RCC 7860 (cell line): ENCODE results near the gene EPHA8.

Experiments used
- DNase-seq: peaks from one replicate; pipeline ENCODE4 v3.0.0-alpha.2; 2015; ENCODE audit warnings: low spot score
- FAIRE-seq: peaks from 2 replicates; lab custom pipeline; 2012; peaks lifted over from hg19 to GRCh38; lab: Jason Lieb, UNC

The EPHA8 gene

GRCh38 chr1:22563671-22564602, 648 bp downstream of the EPHA8 start:
- DNase-seq (no peak), FAIRE-seq (no peak)

- no peak for FAIRE-seq
- no peak for DNase-seq
Measured at GRCh38 chr1:22566161-22566560, 2.9 kb downstream of the EPHA8 start.

DNA sequence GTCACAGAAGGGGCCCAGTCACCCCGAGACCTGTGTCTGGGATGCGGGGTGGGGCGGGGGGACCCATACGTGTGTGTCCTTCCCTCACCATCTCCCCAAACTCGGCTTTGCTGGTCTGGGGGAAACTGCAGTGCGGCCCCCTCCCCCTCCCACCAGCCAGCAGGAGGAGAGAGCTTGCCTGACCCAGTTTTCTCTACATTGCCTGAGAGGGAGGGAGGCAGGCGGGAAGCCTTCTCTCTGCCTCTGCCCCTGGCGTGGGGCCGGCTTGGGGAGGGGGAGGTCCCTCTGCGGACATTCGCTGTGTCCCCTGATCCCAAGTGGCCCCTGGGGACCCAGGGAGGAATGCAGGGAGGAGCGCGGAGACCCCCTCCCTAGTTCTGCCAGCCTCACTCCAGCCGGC, 3.9 kb downstream of the EPHA8 start:
- DNase-seq: no peak
- no peak for FAIRE-seq

- DNase-seq (no peak), FAIRE-seq (no peak)
Measured at GRCh38 chr1:22567994-22568393, 4.7 kb downstream of the EPHA8 start.

- no peak for FAIRE-seq
- DNase-seq: no peak
Measured at GRCh38 chr1:22569269-22569668, 6.0 kb downstream of the EPHA8 start.

DNA sequence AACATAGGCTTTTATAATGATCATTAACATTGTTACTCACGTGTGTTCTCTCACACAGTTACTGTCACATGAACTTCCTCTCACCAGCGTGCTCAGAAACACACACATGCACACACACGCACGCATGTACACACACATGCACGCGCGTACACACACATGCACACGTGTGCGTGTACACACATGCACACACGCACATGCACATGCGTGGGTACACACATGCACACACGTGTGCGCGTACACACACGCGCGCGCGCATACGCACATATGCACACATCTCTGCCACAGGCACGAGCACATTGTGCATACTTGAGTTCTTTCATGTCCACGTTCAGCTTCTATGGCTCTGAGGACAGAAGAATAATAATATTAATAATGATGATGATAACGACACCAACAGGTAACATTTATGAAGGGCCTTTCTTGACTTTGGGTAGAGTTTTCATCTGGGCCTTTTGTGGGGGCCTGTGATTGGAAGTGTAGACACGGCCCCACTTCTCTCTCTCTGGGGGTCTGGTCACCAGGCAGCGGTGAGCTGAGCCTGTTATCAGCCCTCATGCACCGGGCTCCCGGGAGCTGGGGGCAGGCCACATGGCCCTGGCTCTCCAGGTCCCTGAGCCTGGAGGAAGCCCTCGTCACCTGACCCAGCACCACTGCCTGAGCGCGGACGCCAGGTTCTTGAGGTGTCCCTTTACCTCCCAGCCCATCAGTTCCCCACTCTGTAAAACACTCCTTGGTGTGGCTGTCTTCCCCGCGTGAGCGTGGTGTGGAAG, 7.0 kb downstream of the EPHA8 start:
- DNase-seq: no peak
- FAIRE-seq: no peak

DNA sequence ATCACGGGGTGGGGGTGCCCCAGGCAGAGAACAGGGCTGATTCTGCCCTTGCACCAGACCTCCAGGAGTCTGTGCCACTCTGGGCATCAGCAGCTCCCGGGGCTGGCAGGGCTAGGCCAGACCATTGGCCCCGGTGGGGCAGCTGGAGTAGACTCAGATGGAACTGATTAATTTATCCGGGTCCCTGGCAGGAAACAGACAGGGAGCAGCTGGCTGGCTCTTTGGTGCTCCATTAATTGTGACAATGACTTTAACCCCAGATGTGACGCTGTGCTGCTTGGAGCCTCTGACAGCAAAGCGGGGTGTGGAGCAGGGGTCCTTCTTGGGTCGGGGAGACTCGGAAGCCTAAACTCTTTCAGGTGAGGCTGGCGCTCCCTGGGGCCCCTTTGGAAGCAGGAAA, 9.5 kb downstream of the EPHA8 start:
- DNase-seq (no peak), FAIRE-seq (no peak)

GRCh38 chr1:22573237-22573636, 9.9 kb downstream of the EPHA8 start:
- no peak for DNase-seq
- FAIRE-seq: no peak

DNA sequence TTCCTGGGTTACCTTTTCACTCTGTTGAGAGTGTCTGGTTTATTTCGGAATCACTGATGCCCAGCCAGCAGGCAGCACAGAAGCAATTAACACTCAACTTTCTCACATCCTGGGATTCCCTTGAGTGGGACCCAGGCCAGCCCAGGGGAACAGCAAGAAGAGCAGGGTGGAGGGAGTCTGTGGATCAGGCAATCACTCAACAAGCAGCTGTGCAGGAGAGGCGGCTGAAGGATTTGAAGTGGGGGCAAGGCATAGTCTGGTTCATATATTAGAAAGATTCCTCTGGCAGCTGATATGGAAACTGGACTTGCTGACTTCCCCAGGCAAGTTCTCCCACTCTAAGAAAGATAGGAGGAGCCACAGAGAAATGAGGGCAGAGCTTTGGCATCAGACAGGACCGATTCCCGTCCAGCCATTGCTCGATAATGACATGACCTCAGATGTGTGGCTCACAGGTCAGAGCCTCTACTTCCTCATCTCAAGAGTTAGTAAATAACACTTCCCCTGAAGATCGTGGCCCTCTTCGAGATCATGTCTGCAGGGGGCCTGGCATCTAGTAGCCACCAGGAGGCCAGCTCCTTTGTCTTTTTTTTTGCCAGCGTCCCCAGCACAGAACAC, 12.4 kb downstream of the EPHA8 start:
- DNase-seq (no peak), FAIRE-seq (no peak)

GRCh38 chr1:22576150-22576544, 12.9 kb downstream of the EPHA8 start:
- FAIRE-seq: no peak
- no peak for DNase-seq

GRCh38 chr1:22576617-22577016, 13.3 kb downstream of the EPHA8 start:
- FAIRE-seq: no peak

GRCh38 chr1:22578732-22579361, 15.6 kb downstream of the EPHA8 start:
- no peak for FAIRE-seq
- DNase-seq: no peak

More at GRCh38 chr1:22576617-22577016, 13.3 kb downstream of the EPHA8 start:
- no peak for DNase-seq

DNA sequence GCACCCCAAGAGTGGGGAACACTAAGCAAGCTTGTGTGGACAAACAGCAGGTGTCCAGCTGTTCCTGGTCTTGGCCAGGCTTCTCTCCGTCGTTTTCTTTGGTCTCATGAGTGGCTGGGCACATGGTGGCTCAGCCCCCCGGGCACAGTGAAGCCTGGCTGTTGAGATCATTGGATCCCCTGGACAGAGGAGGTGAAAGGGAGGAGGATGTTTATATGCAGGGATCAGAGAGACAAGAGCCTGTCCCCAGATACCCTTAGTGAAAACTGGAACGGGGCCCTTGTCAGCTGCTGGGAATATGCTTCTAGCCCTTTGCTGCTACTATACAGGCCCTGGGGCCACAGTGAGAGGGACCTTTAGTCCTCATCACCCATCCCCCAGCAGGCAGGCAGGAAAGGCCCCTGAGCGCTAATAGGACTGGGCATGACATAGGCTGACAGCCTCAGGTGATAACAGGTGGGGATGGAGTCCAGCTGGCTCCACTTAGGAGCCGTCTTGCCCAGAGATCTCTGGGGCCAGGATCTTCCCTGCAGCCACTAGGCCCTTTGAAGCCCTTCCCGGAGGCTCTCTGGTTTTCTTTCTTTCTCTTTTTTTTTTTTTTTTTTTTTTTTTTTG, 16.4 kb downstream of the EPHA8 start:
- DNase-seq: no peak
- no peak for FAIRE-seq

GRCh38 chr1:22582661-22583635, 19.7 kb downstream of the EPHA8 start:
- DNase-seq: no peak
- FAIRE-seq: no peak

GRCh38 chr1:22584001-22584562, 20.8 kb downstream of the EPHA8 start:
- no peak for FAIRE-seq

GRCh38 chr1:22584970-22585369, 21.7 kb downstream of the EPHA8 start:
- FAIRE-seq: no peak
- no peak for DNase-seq

More at GRCh38 chr1:22584001-22584562, 20.8 kb downstream of the EPHA8 start:
- no peak for DNase-seq

- FAIRE-seq (no peak), DNase-seq (no peak)
Measured at GRCh38 chr1:22585471-22585870, 22.2 kb downstream of the EPHA8 start.

GRCh38 chr1:22586356-22587130, 23.3 kb downstream of the EPHA8 start:
- DNase-seq: no peak
- FAIRE-seq: no peak
